ENCODE data around the gene SHROOM2. TPM values are rescaled to one million over a fixed set of nuclear protein-coding genes. Genes with fewer than 3 reads are reported as not detected.

The SHROOM2 gene
- total RNA-seq, 1 donor from 2014 or later = 1.8 TPM

DNA sequence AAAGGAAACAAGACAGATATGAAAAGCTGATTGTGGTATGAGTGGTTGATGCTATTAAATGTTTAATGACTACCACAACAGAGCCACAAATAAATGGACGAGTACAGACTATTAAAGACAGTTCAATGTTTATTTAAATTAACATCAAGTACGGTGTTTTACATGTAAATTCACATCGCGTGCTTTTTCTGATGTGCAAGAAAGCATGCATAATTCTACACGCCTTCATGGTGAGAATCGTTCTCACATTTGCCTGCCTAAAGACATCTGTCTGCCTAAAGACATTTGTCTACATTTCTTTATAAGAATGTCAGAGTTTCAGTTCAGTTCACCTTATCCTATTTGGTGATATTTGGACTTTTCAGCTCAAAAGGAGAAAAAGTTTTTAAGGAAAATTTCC lies 13.3 kb upstream of the SHROOM2 start:
- DNase-seq (ENCODE audit: low read depth) (no peak), FAIRE-seq (no peak)
- no peak for TF ChIP-seq CTCF (IDR thresholded peaks at IDR 0.05; ENCODE audit: insufficient read depth, low read length, severe bottlenecking)
- no peak overlapping the region for H3K4me3 ChIP-seq (ENCODE audit: low read depth, low read length)
- H3K27me3 ChIP-seq (ENCODE audit: control insufficient read depth, insufficient read depth, low read length) = no peaks in the 10 kb centered on the region
- no peaks in the 10 kb centered on the region for H3K36me3 ChIP-seq (ENCODE audit: control insufficient read depth, insufficient read depth, low read length)

- no peak for FAIRE-seq
Measured at GRCh38 chrX:9775930-9776329, 10.3 kb upstream of the SHROOM2 start.

GRCh38 chrX:9781941-9782340 lies 4.3 kb upstream of the SHROOM2 start:
- DNase-seq (ENCODE audit: low read depth) = no peak
- Histone ChIP-seq H3K36me3 (ENCODE audit: control insufficient read depth, insufficient read depth, low read length) (no peaks in the 10 kb centered on the region), H3K27me3 (ENCODE audit: control insufficient read depth, insufficient read depth, low read length) (no peaks in the 10 kb centered on the region), H3K4me3 (ENCODE audit: low read depth, low read length) (no peak overlapping the region)
- no peak for TF ChIP-seq CTCF (IDR thresholded peaks at IDR 0.05; ENCODE audit: insufficient read depth, low read length, severe bottlenecking)
- FAIRE-seq = no peak

More at GRCh38 chrX:9775930-9776329, 10.3 kb upstream of the SHROOM2 start:
- H3K4me3 ChIP-seq (ENCODE audit: low read depth, low read length) = no peak overlapping the region
- DNase-seq (ENCODE audit: low read depth) = no peak
- H3K36me3 ChIP-seq (ENCODE audit: control insufficient read depth, insufficient read depth, low read length) = no peaks in the 10 kb centered on the region
- no peaks in the 10 kb centered on the region for H3K27me3 ChIP-seq (ENCODE audit: control insufficient read depth, insufficient read depth, low read length)
- TF ChIP-seq CTCF (IDR thresholded peaks at IDR 0.05; ENCODE audit: insufficient read depth, low read length, severe bottlenecking) = no peak

DNA sequence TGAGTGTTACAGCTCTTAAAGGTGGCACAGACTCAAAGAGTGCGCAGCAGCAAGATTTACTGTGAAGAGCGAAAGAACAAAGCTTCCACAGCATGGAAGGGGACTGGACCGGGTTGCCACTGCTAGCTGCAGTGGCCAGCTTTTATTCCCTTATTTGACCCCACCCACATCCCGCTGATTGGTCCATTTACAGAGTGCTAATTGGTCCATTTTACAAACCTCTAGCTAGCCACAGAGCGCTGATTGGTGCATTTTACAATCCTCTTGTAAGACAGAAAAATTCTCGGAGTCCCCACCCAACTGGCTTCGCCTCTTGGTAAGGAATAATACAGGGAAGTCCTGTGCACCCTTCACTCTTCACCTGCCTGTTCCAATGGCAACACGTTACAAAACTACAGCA lies 1.9 kb upstream of the SHROOM2 start:
- no peaks in the 10 kb centered on the region for H3K36me3 ChIP-seq (ENCODE audit: control insufficient read depth, insufficient read depth, low read length)
- FAIRE-seq (no peak), DNase-seq (ENCODE audit: low read depth) (no peak)
- no peak for TF ChIP-seq CTCF (IDR thresholded peaks at IDR 0.05; ENCODE audit: insufficient read depth, low read length, severe bottlenecking)
- H3K27me3 ChIP-seq (ENCODE audit: control insufficient read depth, insufficient read depth, low read length) = no peaks in the 10 kb centered on the region
- no peak overlapping the region for H3K4me3 ChIP-seq (ENCODE audit: low read depth, low read length)

GRCh38 chrX:9785254-9785943 lies 830 bp upstream of the SHROOM2 start:
- H3K27me3 ChIP-seq (ENCODE audit: control insufficient read depth, insufficient read depth, low read length) = no peaks in the 10 kb centered on the region
- FAIRE-seq (no peak), DNase-seq (ENCODE audit: low read depth) (no peak)
- TF ChIP-seq CTCF (IDR thresholded peaks at IDR 0.05; ENCODE audit: insufficient read depth, low read length, severe bottlenecking) = no peak
- H3K4me3 ChIP-seq (ENCODE audit: low read depth, low read length) = peak overlapping the region; percentile 59
- H3K36me3 ChIP-seq (ENCODE audit: control insufficient read depth, insufficient read depth, low read length) = no peaks in the 10 kb centered on the region
